Measurements from ENCODE around the gene MPHOSPH6.
"Not testable (repeated sequence)": the region's sequence is repeated elsewhere in the genome, so short reads cannot be mapped to it uniquely, and the experiment has no call there.

The MPHOSPH6 gene

GRCh38 chr16:82118749-82119148 is 51.3 kb downstream of the MPHOSPH6 start:
- DNase-seq (ENCODE audit: low read depth in 2 of 2), result no peak

GRCh38 chr16:82116535-82116934 is 53.5 kb downstream of the MPHOSPH6 start:
- no peak for DNase-seq (ENCODE audit: low read depth in 2 of 2)

DNA sequence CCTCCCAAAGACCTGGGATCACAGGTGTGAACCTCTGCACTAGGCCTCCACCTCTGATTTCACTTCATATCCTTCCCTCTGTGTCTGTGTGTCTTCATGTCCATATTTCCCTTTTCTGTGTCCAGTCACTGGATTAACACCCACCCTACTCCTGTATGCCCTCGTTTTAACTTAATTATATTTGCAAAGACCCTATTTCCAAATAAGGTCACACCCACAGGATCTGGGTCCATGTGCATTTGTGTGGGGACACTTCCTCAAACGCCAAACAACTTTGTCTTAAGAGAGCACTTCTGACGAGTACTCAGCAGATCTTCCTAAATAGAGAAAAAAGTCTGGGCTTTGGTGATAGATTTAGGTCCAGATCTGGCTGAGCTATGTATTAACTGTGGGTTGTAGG is 56.3 kb downstream of the MPHOSPH6 start:
- DNase-seq (ENCODE audit: low read depth in 2 of 2), result no peak

GRCh38 chr16:82111944-82112343 is 58.1 kb downstream of the MPHOSPH6 start:
- DNase-seq (ENCODE audit: low read depth in 2 of 2), result no peak

DNA sequence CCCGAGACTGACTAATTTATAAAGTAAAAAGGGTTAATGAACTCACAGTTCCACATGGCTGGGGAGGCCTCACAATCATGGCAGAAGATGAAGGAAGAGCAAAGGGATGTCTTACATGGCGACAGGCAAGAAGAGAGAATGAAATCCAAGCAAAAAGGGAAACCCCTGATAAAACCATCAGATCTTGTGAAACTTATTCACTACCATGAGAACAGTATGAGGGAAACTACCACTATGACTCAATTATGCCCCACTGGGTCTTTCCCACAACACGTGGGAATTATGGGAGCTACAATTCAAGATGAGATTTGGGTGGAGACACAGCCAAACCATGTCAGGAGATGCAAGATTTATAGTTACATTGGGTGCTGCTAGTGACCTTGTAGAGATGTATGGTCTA is 60.8 kb downstream of the MPHOSPH6 start:
- DNase-seq (ENCODE audit: low read depth in 2 of 2), result not testable (repeated sequence)

- DNase-seq (ENCODE audit: low read depth in 2 of 2), result no peak
These were observed 61.2 kb downstream of the MPHOSPH6 start for GRCh38 chr16:82108774-82109173.

- no peak for DNase-seq (ENCODE audit: low read depth in 2 of 2)
These were observed 61.9 kb downstream of the MPHOSPH6 start for GRCh38 chr16:82108100-82108499.

DNA sequence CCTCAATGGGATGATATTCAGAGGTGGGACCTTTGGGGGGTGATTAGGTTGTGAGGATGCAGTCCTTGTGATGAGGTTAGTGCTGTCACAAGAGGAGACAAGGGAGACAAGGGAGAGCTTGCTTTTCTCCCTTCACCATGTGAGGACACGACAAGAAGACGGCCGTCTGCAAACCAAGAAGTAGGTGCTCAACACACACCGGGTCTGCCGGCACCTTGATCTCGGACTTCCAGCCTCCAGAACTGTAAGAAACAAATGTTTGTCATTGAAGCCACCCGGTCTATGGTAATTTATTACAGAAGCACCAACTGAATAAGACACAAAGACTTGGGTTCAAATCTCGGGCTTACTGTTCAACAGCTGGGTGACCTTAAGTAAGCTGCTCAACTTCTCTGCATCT is 64.9 kb downstream of the MPHOSPH6 start:
- DNase-seq (ENCODE audit: low read depth in 2 of 2), result no peak

All from stimulated activated CD8-positive, alpha-beta memory T cell treated with anti-CD3 and anti-CD28 coated beads, Interleukin-15, amount 100 ng/mL, for 48 hours (primary cell).